GM12891 (cell line): ENCODE measurements around the gene SPRR1B.
A peak's percentile ranks its signal among the peaks of the same experiment; 100 is the strongest.
"Not testable (repeated sequence)": the region's sequence is repeated elsewhere in the genome, so short reads cannot be mapped to it uniquely, and the experiment has no call there.

Source experiments
- DNase-seq: peaks from one replicate; pipeline ENCODE4 v3.0.0; 2011; ENCODE audit warnings: low spot score; ENCODE audit not compliant: insufficient read length
- FAIRE-seq: peaks from 2 replicates; lab custom pipeline; 2011; peaks lifted over from hg19 to GRCh38; lab: Jason Lieb, UNC
- PAX5 ChIP-seq: IDR thresholded peaks from 2 replicates; pipeline ENCODE4 v1.6.1; 2011; ENCODE audit warnings: low read length, moderate library complexity, mild to moderate bottlenecking; ENCODE audit not compliant: insufficient read depth, severe bottlenecking
- POLR2A ChIP-seq: IDR thresholded peaks from 2 replicates; pipeline ENCODE4 v1.6.1; 2011; ENCODE audit warnings: low read depth, low read length, control low read depth
- POLR2AphosphoS5 ChIP-seq: IDR thresholded peaks from 2 replicates; pipeline ENCODE4 v1.6.1; 2011; ENCODE audit warnings: low read depth, low read length, control low read depth
- POU2F2 ChIP-seq: IDR thresholded peaks from 2 replicates; pipeline ENCODE4 v1.6.1; 2011; ENCODE audit warnings: low read depth, mild to moderate bottlenecking, control low read depth, low read length, moderate library complexity
- SPI1 ChIP-seq: IDR thresholded peaks from 2 replicates; pipeline ENCODE4 v1.6.1; 2011; ENCODE audit warnings: low read depth, low read length, control low read depth
- TAF1 ChIP-seq: IDR thresholded peaks from 2 replicates; pipeline ENCODE4 v1.6.1; 2011; ENCODE audit warnings: low read depth, low read length, control low read depth

The SPRR1B gene

GRCh38 chr1:153032677-153033308, 1.8 kb downstream of the SPRR1B start:
- TF ChIP-seq PAX5 (no peak), TAF1 (no peak), POU2F2 (no peak)
- DNase-seq = no peak
- no peak for FAIRE-seq

DNA sequence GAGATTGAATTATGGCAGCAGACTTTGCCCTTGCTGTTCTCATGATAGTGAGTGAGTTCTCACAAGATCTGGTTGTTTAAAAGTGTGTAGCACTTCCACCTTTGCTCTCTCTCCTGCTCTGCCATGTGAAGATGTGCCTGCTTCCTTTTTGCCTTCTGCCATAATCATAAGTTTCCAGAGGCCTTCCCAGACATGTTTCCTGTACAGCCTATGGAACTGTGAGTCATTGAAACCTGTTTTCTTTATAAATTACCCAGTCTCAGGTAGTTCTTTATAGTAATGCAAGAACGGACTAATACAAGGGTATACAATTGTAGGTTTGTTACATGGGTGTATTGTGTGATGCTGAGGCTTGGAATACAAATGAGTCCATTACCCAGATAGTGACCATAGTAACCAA, 4.2 kb downstream of the SPRR1B start:
- no peak for FAIRE-seq
- no peak for TF ChIP-seq POU2F2
- no peak for TF ChIP-seq POLR2A
- TF ChIP-seq PAX5 = no peak
- no peak for TF ChIP-seq SPI1
- no peak for TF ChIP-seq TAF1
- DNase-seq = no peak

DNA sequence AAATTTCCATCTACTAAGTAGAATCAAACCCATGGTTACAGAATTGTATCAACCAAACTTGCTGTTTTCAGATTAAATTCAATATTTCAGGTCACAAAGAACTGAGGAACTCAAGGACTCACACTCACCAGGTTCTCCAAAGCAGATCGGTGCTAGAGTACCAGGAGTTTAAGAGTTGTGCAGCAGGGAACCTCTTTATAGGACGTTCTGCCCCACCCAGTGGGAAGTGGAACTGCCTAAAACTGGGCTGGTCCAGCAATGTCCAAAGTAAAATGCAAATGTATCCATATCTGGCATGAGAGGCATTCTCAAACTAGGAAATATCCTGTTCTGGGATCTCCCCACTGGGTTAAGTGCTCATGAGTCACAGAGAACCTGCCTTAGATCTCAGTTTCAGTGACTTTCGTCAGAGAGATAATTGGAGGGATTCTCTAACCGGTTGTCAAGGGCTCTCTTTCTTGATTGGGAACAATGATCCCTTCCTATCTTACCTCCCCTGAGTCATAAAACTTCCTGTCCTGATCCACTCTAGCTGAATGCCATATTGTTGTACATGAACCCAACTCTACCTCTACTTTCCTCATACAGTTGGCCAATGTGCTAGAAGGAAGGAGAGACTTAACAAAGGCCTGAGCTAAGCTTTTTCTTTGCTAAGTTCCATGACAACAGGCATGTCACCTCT, 10.1 kb downstream of the SPRR1B start, which contains the start of gene SPRR2D:
Gene SPRR2D, minus strand, starts transcription at position 171 of the 682 bp plus-strand sequence. CDS start 774 bp downstream, outside the sequence.
- DNase-seq = no peak
- TF ChIP-seq POU2F2 = no peak
- TF ChIP-seq POLR2AphosphoS5 = no peak
- TF ChIP-seq PAX5 = no peak
- TF ChIP-seq TAF1 = no peak
- no peak for TF ChIP-seq SPI1
- TF ChIP-seq POLR2A = no peak
- FAIRE-seq = no peak

DNA sequence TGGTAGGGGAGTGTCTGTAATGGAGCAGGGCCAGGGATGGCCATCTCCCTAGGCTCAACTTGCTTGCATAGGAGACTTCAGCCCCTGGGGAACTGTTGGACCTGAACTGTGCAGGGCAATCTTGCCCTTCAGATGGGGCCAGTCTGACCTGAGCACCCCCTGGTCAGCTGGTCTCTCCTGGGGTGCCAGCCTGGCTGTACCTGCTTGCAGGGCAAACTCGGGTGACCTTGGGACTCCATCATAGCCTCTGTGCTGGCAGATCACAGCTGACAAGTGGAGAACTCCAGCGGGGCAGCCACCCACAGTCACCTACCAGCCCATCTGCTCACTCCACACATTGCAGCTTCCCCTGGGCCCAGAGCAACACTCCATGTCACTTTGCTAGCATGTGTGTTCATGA, 18.2 kb downstream of the SPRR1B start:
- DNase-seq (no peak), FAIRE-seq (no peak)
- TF ChIP-seq PAX5 = no peak
- TF ChIP-seq POU2F2 = no peak
- TF ChIP-seq SPI1 = no peak
- TF ChIP-seq POLR2AphosphoS5 = no peak
- no peak for TF ChIP-seq POLR2A
- no peak for TF ChIP-seq TAF1

DNA sequence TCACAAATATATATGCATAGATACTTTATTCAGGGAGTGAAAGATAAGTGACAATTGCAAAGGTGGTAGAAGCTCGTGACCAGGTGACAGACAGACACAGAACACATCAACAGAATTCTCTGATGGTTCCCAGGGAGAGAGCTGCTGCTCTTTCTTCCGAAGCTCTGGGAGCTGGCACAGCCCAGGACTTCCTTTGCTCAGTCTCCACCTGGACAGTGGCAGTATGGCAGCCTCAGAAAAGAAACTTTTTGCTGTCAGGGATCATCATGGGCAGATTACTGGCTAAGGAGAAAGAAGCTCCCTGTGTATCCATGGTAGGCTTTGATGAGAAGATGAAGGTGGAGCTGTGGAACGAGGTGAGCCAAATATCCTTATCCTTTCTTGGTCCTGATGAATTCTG, 25.1 kb downstream of the SPRR1B start:
- FAIRE-seq, DNase-seq: not testable (repeated sequence)

GRCh38 chr1:153057375-153057774, 26.4 kb downstream of the SPRR1B start, which contains the start of gene SPRR2A:
Gene SPRR2A (minus strand): TSS chr1:153057512. CDS start chr1:153056735, 777 bp downstream.
- no peak for DNase-seq
- no peak for FAIRE-seq
- TF ChIP-seq POLR2A = no peak
- peak; percentile 48; the same call in 1 of the 2 replicates for TF ChIP-seq SPI1

- TF ChIP-seq TAF1 (no peak), PAX5 (no peak), SPI1 (no peak), POU2F2 (no peak), POLR2AphosphoS5 (no peak), POLR2A (no peak)
- FAIRE-seq = no peak
Observed at GRCh38 chr1:153058154-153058553, 27.2 kb downstream of the SPRR1B start.

GRCh38 chr1:153058826-153059784, 28.1 kb downstream of the SPRR1B start:
- TF ChIP-seq PAX5 (no peak), POLR2A (no peak), TAF1 (no peak)
- DNase-seq = no peak
- peak; percentile 45 for FAIRE-seq

More at GRCh38 chr1:153058154-153058553, 27.2 kb downstream of the SPRR1B start:
- no peak for DNase-seq

GRCh38 chr1:153070243-153070642, 39.2 kb downstream of the SPRR1B start:
- no peak for DNase-seq
- no peak for FAIRE-seq
- TF ChIP-seq PAX5 (no peak), POLR2AphosphoS5 (no peak), POLR2A (no peak), POU2F2 (no peak), SPI1 (no peak), TAF1 (no peak)

- no peak for TF ChIP-seq POU2F2
- DNase-seq (no peak), FAIRE-seq (no peak)
Observed at GRCh38 chr1:153071511-153071910, 40.5 kb downstream of the SPRR1B start, which contains the start of gene SPRR2B. Gene SPRR2B (minus strand): TSS chr1:153071611. CDS start chr1:153070839, 772 bp downstream.
